IPS DF 6.9 (cell line): ENCODE results near the gene CUL1.

ENCODE experiments used
- DNase-seq: peaks from one replicate; pipeline ENCODE4 v3.0.0-alpha.2; 2013; ENCODE audit warnings: low read depth, low spot score
- H3K27ac ChIP-seq: one replicate; pipeline ENCODE4 v1.5.1; 2013; ENCODE audit warnings: low read length, control low read depth
- H3K27me3 ChIP-seq: 2 replicates; pipeline ENCODE4 v1.6.1; 2013; ENCODE audit warnings: mild to moderate bottlenecking, low read length; ENCODE audit not compliant: control insufficient read depth, insufficient read depth
- H3K36me3 ChIP-seq: 2 replicates; pipeline ENCODE4 v1.6.1; 2013; ENCODE audit warnings: low read length; ENCODE audit not compliant: control insufficient read depth, insufficient read depth
- H3K4me1 ChIP-seq: 2 replicates; pipeline ENCODE4 v1.6.1; 2013; ENCODE audit warnings: low read length; ENCODE audit not compliant: control insufficient read depth, insufficient read depth
- H3K4me3 ChIP-seq: 2 replicates; pipeline ENCODE4 v1.5.1; 2013; ENCODE audit warnings: mild to moderate bottlenecking, low read length
- H3K9me3 ChIP-seq: 2 replicates; pipeline ENCODE4 v1.6.1; 2013; ENCODE audit warnings: low read length, inconsistent platforms; ENCODE audit not compliant: control insufficient read depth, insufficient read depth
- WGBS: extraction: QIAGEN DNeasy Blood & Tissue Kit; methylation state at CpG from one replicate; pipeline ENCODE4 v1.1.7; 2013; ENCODE audit warnings: mixed read lengths, missing lambda C conversion rate; ENCODE audit not compliant: insufficient read length, insufficient coverage; 5-methylcytosine and 5-hydroxymethylcytosine counted together

CUL1 gene

DNA sequence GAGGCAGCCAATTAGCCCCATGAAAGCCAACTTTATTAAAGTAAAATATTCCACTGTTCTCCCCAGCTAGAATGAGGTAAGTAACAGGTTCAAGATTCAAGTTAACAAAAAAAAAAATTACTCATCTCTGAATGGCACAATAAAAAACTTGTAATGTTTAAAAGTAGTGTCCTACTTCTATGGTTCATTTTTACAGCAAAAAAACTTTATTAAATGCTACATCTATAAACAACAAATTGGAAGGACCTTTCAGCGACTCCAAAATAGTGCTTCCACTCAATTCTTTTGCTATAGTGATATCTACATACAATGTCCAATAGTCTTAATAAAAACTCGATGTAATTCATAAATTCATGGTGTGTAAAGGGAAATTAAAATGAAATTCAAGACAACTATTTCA lies 126.2 kb downstream of the CUL1 start:
- H3K36me3 ChIP-seq: no peaks in the 10 kb centered on the region; the same call in 1 of the 2 replicates
- no peak overlapping the region for H3K27ac ChIP-seq
- WGBS: no CpG with 5 or more reads among the region's 2 CpGs
- no peak for DNase-seq
- H3K4me3 ChIP-seq: no peak overlapping the region
- H3K27me3 ChIP-seq: no peaks in the 10 kb centered on the region
- no peaks in the 10 kb centered on the region for H3K9me3 ChIP-seq
- H3K4me1 ChIP-seq: no peaks in the 10 kb centered on the region

GRCh38 chr7:148825338-148825737 lies 126.6 kb downstream of the CUL1 start:
- H3K27ac ChIP-seq: no peak overlapping the region
- no CpG with 5 or more reads among the region's 5 CpGs for WGBS
- H3K27me3 ChIP-seq: no peaks in the 10 kb centered on the region
- no peaks in the 10 kb centered on the region; the same call in 1 of the 2 replicates for H3K36me3 ChIP-seq
- no peaks in the 10 kb centered on the region for H3K4me1 ChIP-seq
- H3K4me3 ChIP-seq: no peak overlapping the region
- no peaks in the 10 kb centered on the region for H3K9me3 ChIP-seq
- DNase-seq: no peak

GRCh38 chr7:148828965-148829364 lies 130.3 kb downstream of the CUL1 start:
- Histone ChIP-seq H3K4me1 (no peaks in the 10 kb centered on the region), H3K4me3 (no peak overlapping the region), H3K27me3 (no peaks in the 10 kb centered on the region), H3K36me3 (no peaks in the 10 kb centered on the region; the same call in 1 of the 2 replicates), H3K9me3 (no peaks in the 10 kb centered on the region), H3K27ac (no peak overlapping the region)
- DNase-seq: no peak
- WGBS: no CpG with 5 or more reads among the region's 1 CpG

GRCh38 chr7:148830897-148831692 lies 132.4 kb downstream of the CUL1 start:
- WGBS: no CpG with 5 or more reads among the region's 5 CpGs
- H3K4me1 ChIP-seq: no peaks in the 10 kb centered on the region
- H3K9me3 ChIP-seq: no peaks in the 10 kb centered on the region
- no peak overlapping the region for H3K4me3 ChIP-seq
- DNase-seq: no peak
- H3K27me3 ChIP-seq: no peaks in the 10 kb centered on the region
- no peaks in the 10 kb centered on the region; the same call in 1 of the 2 replicates for H3K36me3 ChIP-seq
- H3K27ac ChIP-seq: no peak overlapping the region

DNA sequence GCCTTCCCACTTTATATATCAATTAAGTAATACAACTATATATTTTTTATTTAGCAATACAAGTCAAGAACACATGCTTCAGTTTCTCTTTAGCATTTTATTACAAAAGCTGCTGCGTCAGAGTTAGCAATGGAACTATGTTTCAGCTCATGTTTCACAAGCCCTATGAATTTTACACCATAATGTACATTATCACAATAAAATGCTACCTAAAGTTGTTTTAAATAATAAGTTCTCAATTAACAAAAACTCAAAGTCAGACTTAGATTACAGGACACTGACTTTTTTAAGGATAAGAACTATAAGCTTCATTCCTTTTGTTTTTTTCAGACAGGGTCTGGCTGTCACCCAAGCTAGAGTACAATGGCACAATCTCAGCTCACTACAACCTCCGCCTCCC lies 133.1 kb downstream of the CUL1 start:
- Histone ChIP-seq H3K27me3 (no peaks in the 10 kb centered on the region), H3K4me3 (no peak overlapping the region), H3K36me3 (no peaks in the 10 kb centered on the region), H3K9me3 (no peaks in the 10 kb centered on the region), H3K4me1 (no peaks in the 10 kb centered on the region), H3K27ac (no peak overlapping the region)
- no peak for DNase-seq
- no CpG with 5 or more reads among the region's 2 CpGs for WGBS

DNA sequence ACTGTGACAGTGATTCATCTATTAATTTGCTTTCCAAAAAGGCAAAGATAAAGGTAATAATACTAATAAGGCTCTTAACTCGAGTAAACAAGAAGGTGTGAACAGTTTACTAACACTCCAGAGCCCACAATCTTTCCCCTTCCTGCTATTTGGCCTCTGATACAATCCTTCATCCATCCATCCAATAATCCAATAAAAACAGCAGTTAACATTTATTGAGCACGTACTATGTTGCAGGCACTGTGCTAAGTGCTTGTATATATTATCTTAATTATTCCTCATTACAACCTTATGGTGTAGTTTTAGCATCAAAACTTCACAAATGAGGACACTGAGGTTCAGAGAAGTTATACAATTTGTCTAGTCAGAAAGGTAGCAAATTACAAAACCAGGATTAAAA lies 135.9 kb downstream of the CUL1 start:
- no peak overlapping the region for H3K27ac ChIP-seq
- no CpG with 5 or more reads among the region's 2 CpGs for WGBS
- no peaks in the 10 kb centered on the region for H3K27me3 ChIP-seq
- DNase-seq: no peak
- H3K9me3 ChIP-seq: no peaks in the 10 kb centered on the region
- H3K4me1 ChIP-seq: no peaks in the 10 kb centered on the region
- no peak overlapping the region for H3K4me3 ChIP-seq
- H3K36me3 ChIP-seq: no peaks in the 10 kb centered on the region; the same call in 1 of the 2 replicates

DNA sequence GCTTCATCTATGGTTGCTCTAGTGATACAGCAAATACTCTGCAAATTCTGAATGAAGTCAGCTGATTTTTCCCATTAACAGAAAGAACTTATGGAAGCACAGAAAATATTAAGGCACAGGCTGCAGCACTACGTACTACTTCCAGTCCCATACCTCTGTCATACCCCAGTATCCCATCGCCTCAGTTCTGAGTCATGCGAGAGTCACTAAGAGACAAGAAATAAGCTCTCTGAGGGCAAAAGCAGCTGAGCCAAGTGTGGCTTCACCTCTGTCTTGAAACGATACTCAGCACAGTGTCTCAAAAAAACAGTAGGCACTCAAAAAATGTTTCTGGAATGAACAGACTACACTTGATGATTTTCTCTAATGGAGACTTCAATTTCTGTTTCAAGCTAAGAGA lies 137.2 kb downstream of the CUL1 start:
- no peaks in the 10 kb centered on the region for H3K4me1 ChIP-seq
- H3K27me3 ChIP-seq: no peaks in the 10 kb centered on the region
- DNase-seq: no peak
- no peaks in the 10 kb centered on the region for H3K9me3 ChIP-seq
- H3K4me3 ChIP-seq: no peak overlapping the region
- WGBS: no CpG with 5 or more reads among the region's 4 CpGs
- no peak overlapping the region for H3K27ac ChIP-seq
- H3K36me3 ChIP-seq: no peaks in the 10 kb centered on the region; the same call in 1 of the 2 replicates

- Histone ChIP-seq H3K4me3 (no peak overlapping the region), H3K27me3 (no peaks in the 10 kb centered on the region), H3K36me3 (no peaks in the 10 kb centered on the region; the same call in 1 of the 2 replicates), H3K4me1 (no peaks in the 10 kb centered on the region), H3K9me3 (no peaks in the 10 kb centered on the region), H3K27ac (no peak overlapping the region)
- WGBS: no CpG with 5 or more reads among the region's 2 CpGs
- no peak for DNase-seq
These were observed 140.2 kb downstream of the CUL1 start for GRCh38 chr7:148838905-148839304.

- no peak for DNase-seq
- no CpG with 5 or more reads among the region's 9 CpGs for WGBS
- Histone ChIP-seq H3K27me3 (no peaks in the 10 kb centered on the region), H3K36me3 (no peaks in the 10 kb centered on the region), H3K9me3 (no peaks in the 10 kb centered on the region), H3K4me1 (no peaks in the 10 kb centered on the region; the same call in 1 of the 2 replicates), H3K27ac (no peak overlapping the region), H3K4me3 (no peak overlapping the region)
These were observed 149.4 kb downstream of the CUL1 start for GRCh38 chr7:148847815-148848734.

- DNase-seq: no peak
- Histone ChIP-seq H3K27me3 (no peaks in the 10 kb centered on the region), H3K36me3 (no peaks in the 10 kb centered on the region), H3K4me3 (no peak overlapping the region), H3K9me3 (no peaks in the 10 kb centered on the region), H3K27ac (no peak overlapping the region), H3K4me1 (no peaks in the 10 kb centered on the region; the same call in 1 of the 2 replicates)
- WGBS: no CpG with 5 or more reads among the region's 7 CpGs
These were observed 150.8 kb downstream of the CUL1 start for GRCh38 chr7:148849393-148850098.
